ENCODE results near the gene PCDHA5.

Gene PCDHA5

GRCh38 chr5:140862441-140863295 lies 41.3 kb downstream of the PCDHA5 start:
- no peak for DNase-seq (ENCODE audit: low read depth)

GRCh38 chr5:140868721-140869554 lies 47.5 kb downstream of the PCDHA5 start, which contains the start of gene PCDHA11:
Gene PCDHA11, plus strand, starts transcription at chr5:140868957. Its CDS starts 147 bp downstream, at chr5:140869104.
- no peak for DNase-seq (ENCODE audit: low read depth)

- DNase-seq (ENCODE audit: low read depth): no peak
These were observed 48.1 kb downstream of the PCDHA5 start for GRCh38 chr5:140869555-140869886.

- DNase-seq (ENCODE audit: low read depth): no peak
These were observed 49.1 kb downstream of the PCDHA5 start for GRCh38 chr5:140870221-140871201.
